ENCODE measurements around the gene RHOF.

The RHOF gene

DNA sequence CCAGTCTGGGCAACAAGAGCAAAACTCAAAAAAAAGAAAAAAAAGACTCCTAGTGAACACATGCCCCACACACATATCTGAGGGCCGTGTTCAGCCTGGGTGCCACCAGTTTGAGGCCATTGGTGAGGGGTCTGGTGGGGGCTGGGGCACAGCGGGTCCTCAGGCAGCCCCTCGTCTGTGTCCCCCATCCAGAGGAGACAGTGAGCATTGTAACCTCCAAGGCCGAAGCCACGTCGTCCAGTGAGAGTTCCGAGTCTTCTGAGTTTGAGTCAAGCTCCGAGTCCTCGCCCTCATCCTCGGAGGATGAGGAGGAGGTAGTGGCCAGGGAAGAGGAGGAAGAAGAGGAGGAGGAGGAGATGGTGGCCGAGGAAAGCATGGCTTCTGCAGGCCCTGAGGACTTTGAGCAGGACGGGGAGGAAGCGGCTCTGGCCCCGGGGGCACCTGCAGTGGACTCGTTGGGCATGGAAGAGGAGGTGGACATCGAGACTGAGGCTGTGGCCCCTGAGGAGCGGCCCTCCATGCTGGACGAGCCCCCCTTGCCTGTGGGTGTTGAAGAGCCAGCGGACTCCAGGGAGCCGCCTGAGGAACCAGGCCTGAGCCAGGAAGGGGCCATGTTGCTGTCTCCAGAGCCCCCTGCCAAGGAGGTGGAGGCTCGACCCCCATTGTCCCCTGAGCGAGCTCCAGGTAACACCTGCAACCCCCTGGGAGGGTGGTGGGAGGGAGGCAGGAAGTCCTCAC is 25.9 kb upstream of the RHOF start:
- no peak for DNase-seq (ENCODE audit: low spot score)

DNA sequence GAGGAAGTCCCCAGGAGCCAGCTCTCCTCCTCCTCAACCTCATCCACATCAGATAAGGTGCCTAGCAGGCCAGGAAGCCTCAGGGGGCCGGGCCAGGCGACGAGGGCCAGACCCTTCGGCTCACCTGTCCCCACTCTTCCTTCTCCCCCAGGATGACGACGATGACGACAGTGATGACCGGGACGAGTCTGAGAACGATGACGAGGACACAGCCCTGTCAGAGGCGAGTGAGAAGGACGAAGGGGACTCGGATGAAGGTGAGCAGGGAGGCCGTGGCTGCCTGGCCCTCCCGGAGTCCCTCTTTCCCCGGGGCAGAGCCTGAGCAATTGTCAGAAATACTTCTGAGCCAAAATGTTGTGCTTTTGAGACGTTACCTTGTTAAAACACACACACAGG is 24.2 kb upstream of the RHOF start:
- no peak for DNase-seq (ENCODE audit: low spot score)

DNA sequence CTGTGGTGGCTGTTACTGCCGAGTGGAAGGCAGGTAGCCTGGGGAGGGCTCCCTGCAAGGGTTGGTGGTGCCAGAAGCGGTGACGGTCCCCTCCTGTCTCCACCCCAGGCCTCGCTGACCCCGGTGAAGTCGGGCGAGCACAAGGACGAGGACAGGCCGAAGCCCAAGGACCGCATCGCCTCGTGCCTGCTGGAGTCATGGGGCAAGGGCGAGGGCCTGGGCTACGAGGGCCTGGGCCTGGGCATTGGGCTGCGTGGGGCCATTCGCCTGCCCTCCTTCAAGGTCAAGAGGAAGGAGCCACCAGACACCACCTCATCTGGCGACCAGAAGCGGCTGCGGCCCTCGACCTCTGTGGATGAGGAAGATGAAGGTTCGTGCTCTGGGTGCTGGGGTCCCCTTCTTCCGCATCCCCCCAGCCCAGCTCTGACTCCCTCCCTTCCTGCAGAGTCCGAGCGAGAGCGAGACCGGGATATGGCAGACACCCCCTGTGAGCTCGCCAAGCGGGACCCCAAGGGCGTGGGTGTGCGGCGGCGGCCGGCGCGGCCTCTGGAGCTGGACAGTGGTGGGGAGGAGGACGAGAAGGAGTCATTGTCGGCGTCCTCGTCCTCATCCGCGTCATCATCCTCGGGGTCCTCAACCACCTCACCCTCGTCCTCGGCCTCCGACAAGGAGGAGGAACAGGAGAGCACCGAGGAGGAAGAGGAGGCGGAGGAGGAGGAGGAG is 23.6 kb upstream of the RHOF start:
- no peak for DNase-seq (ENCODE audit: low spot score)

DNA sequence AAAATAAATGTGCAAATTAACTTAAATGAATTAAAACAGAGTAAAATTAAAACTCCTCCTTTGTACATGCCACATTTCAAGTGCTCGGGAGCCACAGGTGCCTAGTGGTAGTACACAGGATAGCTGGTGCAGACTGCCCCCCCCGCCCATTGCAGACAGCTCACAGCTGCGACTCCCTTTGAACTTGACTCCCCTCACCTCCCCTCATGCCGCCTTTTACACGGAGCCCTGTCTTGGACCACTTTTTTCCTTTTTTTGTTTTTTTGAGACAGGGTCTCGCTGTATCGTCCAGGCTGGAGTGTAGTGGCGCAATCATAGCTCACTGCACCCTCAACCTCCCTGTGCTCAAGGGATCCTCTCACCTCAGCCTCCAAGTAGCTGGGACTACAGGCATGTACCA is 21.8 kb upstream of the RHOF start:
- no peak for DNase-seq (ENCODE audit: low spot score)

DNA sequence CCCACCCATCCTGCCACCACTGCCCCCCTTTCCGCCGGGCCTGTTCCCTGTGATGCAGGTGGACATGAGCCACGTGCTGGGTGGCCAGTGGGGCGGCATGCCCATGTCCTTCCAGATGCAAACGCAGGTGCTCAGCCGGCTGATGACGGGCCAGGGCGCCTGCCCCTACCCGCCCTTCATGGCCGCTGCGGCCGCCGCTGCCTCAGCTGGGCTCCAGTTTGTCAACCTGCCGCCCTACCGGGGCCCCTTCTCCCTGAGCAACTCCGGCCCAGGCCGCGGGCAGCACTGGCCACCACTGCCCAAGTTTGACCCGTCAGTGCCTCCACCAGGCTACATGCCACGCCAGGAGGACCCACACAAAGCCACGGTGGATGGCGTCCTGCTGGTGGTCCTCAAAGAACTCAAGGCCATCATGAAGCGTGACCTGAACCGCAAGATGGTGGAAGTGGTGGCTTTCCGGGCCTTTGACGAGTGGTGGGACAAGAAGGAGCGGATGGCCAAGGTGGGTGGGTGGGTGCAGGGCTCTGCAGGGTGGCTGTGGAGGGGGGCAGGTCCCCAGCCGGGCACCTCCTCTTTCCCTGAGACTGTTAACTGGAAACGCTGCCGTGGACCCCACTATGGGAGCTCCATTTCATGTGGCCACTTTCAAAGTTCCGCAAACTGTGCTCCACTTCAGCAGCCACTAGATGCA is 21.1 kb upstream of the RHOF start:
- no peak for DNase-seq (ENCODE audit: low spot score)

DNA sequence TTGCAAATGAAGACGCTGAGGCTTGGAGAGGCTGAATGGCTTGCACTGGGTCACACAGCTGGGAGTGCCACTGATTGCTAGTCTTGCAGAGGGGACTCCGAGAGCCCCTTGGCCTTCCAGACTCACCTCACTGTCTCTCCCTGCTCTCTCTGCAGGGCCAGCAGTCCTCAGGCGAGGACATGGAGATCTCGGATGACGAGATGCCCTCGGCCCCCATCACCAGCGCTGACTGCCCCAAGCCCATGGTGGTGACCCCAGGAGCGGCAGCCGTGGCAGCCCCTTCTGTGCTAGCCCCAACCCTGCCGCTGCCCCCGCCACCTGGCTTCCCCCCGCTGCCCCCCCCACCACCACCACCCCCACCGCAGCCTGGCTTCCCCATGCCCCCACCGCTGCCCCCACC is 20.5 kb upstream of the RHOF start:
- DNase-seq (ENCODE audit: low spot score) = no peak

DNA sequence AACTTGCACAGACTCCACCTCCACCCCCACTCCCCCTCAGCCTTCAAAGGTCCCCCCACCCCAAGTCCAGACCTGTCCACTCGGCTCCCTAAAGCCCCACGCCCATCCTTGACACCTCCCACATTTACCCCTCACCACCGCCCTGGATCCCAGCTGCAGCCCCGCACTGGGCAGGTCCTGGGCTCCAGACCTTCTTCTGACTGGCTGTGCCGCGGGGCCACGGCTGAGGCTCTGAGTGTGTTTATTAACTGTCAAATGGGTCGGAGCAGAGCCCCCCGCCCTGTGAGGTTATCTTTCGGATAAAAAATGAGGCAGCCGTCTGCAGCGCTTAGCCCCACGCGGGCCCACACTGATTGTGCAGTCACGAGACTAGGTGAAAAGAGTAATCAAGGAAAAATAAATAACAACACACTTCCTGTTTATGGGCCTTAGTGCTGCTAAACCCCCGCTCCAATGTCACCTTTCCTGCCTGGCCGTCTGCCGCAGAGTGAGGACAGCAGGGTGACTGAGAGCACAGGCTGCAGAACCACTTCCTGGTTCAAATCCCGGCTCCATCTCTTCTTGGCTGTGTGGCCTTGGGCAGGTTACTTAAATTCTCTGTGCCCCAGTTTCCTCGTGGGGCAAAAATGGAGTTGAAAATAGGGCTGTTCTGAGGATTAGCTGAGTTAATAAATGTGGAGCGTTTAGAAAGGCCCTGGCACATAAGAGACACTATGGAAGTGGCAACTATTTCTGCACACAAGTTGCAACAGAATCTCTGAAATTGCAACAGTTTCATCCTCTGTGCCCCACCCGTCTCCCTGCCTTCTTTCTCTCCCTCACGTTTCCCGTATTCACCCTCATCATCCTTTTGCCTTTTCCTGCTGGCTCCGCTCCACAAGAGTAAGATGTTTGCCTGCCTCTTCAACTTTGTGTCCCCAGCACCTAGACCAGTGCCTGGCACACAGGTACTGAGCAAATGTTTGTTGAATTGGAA is 19.7 kb upstream of the RHOF start:
- no peak for DNase-seq (ENCODE audit: low spot score)

DNA sequence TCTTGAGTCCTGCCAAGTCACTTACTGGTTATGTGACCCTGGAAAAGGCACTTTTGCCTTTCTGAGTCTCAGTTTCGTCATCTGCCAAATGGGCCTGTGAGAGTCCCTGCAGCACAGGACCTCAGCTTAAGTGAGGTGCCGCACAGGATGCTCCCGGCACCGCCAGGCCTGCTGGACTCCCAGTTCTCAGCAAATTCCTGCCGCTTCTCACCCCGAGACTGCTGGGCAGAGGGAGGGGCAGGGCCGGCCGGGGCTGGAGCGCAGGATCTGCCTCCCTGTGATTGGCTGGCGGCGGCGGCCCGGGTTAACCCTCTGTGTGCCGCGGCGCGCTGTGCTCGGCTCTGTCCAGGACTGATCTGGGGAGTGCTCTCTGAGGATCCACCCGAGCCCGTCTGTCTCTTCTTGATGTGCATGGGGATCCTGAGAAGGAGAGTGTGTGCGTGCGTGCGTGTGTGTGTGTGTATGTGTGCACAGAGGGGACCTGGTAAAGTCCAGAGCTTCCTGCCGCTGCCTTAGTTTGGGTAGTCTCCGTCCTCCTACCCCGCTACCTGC is 18.9 kb upstream of the RHOF start:
- DNase-seq (ENCODE audit: low spot score) = peak; percentile 78

DNA sequence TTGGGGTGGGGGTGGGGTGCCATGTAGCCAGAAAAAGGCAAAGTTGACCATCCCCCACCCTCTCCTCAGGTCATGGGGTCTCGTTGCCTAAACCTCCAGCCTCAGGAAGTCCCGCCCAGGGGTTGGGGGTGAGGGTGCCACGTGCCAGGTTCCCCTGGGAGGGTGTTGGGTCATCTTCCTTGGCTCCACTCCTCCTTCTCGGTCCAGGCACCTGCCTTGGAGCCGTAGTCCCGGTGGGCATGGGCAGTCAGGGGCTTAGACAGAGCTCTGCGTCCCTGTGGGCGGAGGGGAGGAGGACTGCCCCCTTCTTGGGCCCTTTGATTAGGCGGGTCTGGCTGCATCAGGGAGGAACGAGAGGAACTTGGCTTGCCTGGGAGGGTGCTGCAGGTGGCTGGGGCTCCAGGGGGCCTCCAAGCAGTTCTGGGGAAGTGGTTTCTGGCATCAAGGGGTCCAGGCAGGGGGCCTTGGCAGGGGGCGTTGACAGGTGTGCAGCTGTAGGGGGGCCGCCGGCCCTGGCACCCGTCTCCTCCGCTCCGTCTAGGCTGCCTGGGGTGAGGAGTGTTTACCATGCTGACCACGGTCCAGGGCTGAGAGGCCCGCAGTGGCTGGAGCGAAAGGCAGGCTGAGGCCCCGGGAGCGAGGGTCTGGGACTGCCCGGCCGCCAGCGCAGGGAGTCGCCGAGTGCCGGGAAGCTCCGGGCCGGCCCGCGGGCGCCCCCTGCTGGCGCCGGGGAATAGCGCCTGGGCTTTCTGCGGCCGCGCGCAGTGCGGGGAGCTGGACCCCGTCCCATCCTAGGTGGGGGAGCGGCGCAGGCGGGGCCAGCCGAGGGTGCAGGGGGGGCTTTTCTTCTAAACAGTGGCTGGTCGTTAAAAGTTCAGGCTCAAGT is 18.2 kb upstream of the RHOF start:
- DNase-seq (ENCODE audit: low spot score) = peak; percentile 78

DNA sequence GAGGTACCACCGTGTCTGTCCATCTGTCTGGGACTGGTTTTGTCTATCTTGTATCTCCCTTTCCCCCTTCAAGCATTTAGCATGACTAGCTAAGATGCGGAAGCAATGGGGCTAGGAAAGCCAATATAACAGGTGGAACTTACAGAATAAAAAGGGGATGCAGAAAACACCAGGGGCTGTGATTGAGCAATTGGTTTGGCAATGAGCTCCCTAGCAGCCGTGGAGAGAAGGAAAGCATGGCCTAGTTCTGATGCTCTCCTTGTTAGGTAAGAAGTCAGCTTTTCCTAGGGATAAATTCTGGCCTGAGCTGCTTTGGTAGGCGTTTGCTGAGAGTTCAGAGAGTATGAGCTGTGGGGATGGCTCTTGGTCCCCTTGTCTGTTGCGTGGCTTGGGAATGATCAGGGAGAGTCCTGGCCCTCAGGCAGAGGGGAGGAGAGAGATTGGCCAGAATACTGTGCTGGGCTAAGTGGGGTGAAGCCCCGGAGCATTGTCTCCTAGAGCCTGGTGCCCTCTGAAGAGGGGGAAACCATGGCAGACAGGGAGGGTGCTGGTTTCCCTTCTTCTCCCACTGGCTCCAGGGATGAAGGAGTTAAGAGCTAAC is 17.4 kb upstream of the RHOF start:
- no peak for DNase-seq (ENCODE audit: low spot score)

DNA sequence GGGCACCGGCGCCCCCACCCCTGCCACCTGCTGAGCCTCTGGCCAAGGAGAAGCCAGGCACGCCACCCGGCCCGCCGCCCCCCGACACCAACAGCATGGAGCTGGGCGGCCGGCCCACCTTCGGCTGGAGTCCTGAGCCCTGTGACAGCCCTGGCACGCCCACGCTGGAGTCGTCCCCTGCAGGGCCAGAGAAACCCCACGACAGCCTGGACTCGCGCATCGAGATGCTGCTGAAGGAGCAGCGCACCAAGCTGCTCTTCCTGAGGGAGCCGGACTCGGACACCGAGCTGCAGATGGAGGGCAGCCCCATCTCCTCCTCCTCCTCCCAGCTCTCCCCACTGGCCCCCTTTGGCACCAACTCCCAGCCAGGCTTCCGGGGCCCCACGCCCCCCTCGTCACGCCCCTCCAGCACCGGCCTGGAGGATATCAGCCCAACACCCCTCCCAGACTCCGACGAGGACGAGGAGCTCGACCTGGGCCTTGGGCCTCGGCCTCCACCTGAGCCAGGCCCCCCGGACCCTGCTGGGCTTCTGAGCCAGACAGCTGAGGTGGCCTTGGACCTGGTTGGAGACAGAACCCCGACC is 16.8 kb upstream of the RHOF start:
- no peak for DNase-seq (ENCODE audit: low spot score)

DNA sequence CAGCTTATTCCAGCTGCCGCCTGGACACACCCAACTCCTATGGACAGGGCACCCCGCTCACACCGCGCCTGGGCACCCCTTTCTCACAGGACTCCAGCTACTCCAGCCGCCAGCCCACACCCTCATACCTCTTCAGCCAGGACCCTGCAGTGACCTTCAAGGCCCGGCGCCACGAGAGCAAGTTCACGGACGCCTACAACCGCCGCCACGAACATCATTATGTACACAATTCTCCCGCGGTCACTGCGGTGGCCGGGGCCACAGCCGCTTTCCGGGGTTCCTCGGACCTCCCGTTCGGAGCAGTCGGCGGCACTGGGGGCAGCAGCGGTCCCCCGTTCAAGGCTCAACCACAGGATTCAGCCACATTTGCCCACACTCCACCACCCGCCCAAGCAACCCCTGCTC is 16.2 kb upstream of the RHOF start:
- no peak for DNase-seq (ENCODE audit: low spot score)

DNA sequence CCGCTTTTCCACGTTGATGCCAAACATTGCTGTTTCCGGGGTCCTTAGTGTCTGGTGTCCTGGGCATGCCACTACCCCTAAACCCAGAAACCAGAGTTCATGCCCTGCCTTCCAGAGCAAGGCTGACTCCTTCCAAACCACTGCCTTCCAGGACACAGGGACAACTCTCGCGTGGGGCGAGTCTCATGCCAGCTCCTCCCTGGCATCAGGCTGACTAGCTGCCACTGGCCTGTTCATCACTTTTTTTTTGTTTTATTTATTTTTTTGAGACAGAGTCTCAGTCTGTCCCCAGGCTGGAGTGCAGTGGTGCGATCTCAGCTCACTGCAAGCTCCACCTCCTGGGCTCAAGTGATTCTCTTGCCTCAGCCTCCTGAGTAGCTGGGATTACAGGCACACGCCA is 15.1 kb upstream of the RHOF start:
- DNase-seq (ENCODE audit: low spot score) = no peak

DNA sequence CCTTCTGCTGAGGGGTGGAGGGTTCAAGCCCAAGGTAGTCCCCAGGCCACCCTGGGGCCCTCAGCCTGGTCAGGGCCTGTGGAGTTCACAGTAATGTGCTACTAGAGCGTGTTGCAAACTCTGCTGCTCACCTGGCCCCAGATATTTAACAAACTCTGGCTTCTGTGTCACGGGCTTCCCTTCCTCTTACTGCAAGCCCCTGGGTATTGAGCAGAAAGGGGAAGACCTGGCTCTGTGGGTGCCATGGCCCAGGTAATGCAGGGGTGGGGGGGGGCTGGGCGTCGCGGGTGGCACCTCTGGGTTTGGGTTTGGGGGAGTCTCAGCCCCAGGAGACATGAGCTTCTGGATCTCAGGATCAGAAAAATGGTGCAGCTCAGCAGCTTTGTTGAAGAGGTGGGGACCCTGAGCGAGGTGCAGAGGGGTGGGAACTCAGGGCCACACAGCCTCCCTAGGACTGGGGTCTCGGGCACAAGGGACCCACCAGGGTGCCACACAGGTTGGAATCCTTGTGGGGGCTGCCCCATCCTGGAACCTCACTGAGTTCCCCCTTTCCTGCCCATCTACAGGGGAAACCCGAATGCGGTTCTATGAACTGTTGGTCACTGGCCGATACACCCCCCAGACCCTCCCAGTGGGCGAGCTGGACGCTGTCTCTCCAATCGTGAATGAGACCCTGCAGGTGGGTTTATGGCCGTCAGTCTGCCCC is 14.3 kb upstream of the RHOF start:
- no peak for DNase-seq (ENCODE audit: low spot score)

DNA sequence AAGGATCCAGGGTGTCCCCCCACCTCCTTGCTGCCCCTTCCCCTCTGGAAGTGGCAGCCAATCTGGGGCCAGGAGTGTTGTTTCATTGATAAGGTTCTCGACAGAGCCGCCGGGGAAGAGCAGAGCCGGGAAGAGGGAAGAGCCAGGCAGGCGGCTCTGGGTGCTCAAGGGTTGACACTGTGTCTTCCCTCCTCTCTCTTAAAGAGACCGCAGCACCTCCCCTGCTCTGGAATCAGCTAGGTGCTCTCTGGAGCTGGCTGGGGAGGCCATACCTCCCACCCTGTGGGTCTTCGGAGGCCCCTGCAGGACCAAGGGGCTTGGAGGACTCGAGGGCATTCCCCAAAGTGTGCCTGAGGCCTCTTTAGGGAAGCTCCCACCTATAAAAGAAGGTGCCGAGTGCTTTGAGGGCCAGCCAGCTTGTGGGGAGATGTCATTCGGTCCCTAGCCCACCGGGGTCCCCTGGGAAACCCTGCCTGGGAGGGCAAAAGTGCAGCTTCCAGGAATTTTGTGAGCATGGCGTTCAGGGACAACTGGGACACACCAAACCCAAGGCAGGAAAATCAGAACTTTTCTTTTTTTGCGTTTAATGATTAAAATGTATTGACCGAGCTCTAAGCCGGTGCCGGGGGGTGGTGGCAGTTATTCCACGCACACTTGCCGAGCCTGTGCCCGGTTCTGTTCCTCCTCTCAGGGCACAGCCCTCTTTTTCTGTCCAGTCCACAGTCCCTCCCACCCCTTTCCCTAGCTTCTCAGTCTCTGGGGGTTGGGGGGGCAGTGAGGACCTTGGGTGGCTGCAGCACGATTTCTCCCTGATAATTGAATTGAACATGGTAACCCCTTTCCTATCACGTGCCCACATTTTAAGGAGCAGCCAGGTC is 13.3 kb upstream of the RHOF start:
- no peak for DNase-seq (ENCODE audit: low spot score)

DNA sequence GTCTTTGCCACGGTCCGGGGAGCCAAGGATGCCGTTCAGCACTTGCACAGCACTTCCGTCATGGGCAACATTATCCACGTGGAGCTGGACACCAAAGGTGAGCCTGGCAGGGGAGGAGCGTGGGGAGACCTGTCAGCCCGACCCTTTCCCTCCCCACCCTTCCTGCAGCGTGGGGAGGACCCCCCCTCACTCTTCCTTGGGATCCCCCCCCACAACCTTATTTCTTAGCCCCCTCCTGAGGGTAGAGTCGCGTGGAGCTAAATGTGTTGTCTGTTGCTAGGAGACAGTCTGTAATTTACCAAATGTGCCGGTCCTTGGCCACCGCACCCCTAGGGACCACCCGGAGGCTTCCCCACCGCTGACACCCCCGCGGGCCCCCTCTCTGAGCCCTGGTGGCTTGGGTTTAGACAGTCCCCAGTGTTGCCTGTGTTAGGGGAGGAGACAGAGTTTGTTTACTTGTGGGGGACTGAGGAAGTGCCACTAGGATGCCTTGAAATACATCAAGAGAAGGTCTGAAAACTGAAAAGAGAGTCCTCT is 12.6 kb upstream of the RHOF start:
- no peak for DNase-seq (ENCODE audit: low spot score)

DNA sequence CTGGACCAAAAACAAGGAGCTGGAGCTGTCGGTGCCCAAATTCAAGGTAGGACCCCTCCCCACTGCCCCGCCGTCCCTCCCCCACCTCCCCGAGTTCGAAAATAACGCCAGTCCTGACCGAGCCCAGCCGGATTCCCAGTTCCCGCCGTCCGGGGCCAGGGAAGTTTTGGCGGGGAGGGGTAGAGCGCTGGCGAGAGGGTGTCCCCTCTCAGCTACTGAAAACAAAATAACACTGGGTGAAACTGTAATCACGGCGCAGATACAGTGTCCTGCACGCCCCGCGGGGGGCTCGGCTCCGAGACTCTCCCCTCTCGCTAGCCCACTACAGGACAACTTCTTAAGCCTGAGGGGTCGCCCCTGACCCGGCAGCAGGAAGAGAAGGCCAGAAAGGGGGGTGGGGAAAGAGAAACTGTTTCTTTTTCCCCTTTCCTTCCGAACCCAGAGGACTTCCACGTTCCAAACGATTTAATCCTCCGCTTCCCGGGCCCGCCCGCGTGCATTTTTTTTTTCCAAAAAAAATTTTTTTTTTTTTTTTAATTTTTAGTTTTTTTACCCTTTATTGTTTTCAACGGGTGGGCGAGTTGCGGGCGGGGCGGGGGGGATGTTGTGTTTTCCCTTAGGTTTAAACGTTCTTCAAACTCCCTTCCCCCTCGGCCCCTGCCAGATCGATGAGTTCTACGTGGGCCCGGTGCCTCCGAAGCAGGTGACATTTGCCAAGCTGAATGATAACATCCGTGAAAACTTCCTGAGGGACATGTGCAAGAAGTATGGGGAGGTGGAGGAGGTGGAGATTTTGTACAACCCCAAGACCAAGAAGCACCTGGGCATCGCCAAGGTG is 11.9 kb upstream of the RHOF start:
- peak; percentile 66 for DNase-seq (ENCODE audit: low spot score)
